ENCODE data around the gene ACSL6.

ACSL6 gene

DNA sequence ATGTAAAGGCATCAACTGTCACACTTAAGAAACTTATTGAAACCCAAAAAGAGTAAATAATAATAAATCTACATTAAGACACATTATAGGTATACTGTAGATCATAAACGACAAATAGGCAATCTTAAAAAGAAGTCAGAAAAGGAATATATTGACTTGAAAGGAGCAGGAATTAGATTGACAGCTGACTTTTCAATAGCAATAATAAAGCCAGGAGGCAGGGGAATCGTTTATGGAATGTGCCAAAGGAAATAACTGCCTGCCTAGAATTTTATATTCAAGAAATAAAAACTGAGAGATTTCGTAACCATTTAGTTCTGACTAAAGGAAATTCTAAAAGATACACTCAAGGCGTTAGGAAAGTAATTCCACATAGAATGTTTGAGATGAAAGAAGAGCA, 21.7 kb upstream of the ACSL6 start:
- no peak for DNase-seq (ENCODE audit: low read depth)

DNA sequence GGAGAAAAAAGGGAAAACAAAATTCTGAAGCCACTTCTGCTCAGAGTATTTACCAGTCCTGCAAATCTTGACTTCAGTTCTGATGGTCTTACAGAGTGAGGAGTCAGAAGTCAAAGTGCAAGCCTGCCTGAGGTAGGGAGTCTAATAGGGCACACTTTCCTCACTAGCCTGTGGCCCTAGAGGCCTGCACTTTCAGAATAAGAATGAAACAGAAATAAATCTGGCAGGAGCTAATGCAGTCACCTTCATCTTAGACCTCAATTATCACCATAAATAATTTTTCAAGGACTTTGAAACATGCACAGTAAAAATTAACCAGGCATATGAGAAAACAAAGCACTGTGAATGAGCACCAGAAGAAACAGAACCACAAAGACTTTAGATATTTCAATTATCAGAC, 20.7 kb upstream of the ACSL6 start:
- Histone ChIP-seq H3K36me3 (ENCODE audit: control insufficient read depth, insufficient read depth, low read length, severe bottlenecking) (no peaks in the 10 kb centered on the region), H3K9me3 (ENCODE audit: control insufficient read depth, low read length) (peaks cover 19% of the 10 kb centered on the region), H3K27me3 (replicated peaks; ENCODE audit: control insufficient read depth, insufficient read depth, low read length) (peaks cover 9% of the 10 kb centered on the region), H3K9ac (ENCODE audit: low read length) (no peak overlapping the region), H3K4me1 (ENCODE audit: control insufficient read depth, insufficient read depth, low read length) (no peaks in the 10 kb centered on the region), H3K4me3 (ENCODE audit: low read length) (no peak overlapping the region)
- no peak for DNase-seq (ENCODE audit: low read depth)

More for the DNA sequence above, 21.7 kb upstream of the ACSL6 start:
- Histone ChIP-seq H3K9ac (ENCODE audit: low read length) (no peak overlapping the region), H3K27me3 (replicated peaks; ENCODE audit: control insufficient read depth, insufficient read depth, low read length) (peaks cover 8% of the 10 kb centered on the region), H3K4me1 (ENCODE audit: control insufficient read depth, insufficient read depth, low read length) (no peaks in the 10 kb centered on the region), H3K4me3 (ENCODE audit: low read length) (no peak overlapping the region), H3K9me3 (ENCODE audit: control insufficient read depth, low read length) (peaks cover 19% of the 10 kb centered on the region), H3K36me3 (ENCODE audit: control insufficient read depth, insufficient read depth, low read length, severe bottlenecking) (no peaks in the 10 kb centered on the region)

DNA sequence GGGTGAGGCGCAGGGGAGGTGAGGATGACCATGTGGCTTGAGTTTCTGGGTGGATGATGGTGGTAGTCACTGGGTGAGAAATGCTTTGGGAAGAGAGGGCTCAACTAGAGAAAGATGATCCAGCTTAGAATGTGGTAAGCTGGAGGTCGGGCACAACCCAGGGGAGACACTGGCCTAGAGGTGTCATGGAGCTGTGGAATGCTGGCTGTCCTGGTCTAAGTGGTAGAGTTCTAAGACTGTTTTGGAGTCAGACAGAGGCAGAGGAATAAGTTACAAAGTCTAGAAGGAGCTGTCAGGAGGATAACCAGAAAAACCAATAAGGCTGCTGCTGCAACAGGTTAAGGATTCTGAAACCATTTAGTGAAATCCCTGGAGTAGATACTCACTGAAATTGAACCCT, 19.2 kb upstream of the ACSL6 start:
- no peak overlapping the region for H3K9ac ChIP-seq (ENCODE audit: low read length)
- no peaks in the 10 kb centered on the region for H3K4me1 ChIP-seq (ENCODE audit: control insufficient read depth, insufficient read depth, low read length)
- H3K9me3 ChIP-seq (ENCODE audit: control insufficient read depth, low read length) = peaks cover 19% of the 10 kb centered on the region
- no peak overlapping the region for H3K4me3 ChIP-seq (ENCODE audit: low read length)
- no peak for DNase-seq (ENCODE audit: low read depth)
- no peaks in the 10 kb centered on the region for H3K36me3 ChIP-seq (ENCODE audit: control insufficient read depth, insufficient read depth, low read length, severe bottlenecking)
- peaks cover 14% of the 10 kb centered on the region for H3K27me3 ChIP-seq (replicated peaks; ENCODE audit: control insufficient read depth, insufficient read depth, low read length)

DNA sequence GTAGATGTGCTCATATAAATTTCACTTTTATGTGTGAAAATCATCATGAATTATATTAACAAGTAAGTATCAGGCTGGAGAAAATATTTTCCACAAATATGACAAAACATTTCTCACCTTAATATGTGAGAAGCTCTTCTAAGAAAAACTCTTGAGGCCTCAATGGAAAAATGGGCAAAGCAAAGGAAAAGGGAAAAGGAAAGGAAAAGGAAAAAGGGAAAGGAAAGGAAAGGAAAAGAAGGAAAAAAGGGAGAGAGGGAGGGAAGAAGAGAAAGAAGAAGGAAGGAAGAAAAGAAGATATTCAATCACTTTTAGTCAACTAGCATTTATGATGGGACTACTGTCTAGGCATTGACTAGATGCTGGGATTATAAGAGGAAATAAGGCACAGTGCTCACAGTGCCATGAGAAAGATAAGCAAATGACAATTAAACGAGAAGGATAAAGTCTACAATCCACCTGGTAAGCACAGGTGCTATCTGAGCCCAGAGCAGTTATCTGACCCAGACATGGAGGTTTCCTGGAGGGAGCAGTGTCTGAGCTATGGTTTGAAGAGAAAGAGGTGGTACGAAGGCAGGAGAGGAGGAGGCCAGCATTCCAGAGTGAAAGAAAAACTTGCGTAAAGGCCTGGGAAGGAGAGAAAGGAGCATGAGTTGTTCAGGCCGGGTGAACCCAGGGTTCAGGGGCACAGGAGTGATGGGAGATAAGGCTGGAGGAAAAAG, 18.3 kb upstream of the ACSL6 start:
- Histone ChIP-seq H3K9ac (ENCODE audit: low read length) (no peak overlapping the region), H3K27me3 (replicated peaks; ENCODE audit: control insufficient read depth, insufficient read depth, low read length) (peaks cover 22% of the 10 kb centered on the region), H3K4me1 (ENCODE audit: control insufficient read depth, insufficient read depth, low read length) (no peaks in the 10 kb centered on the region), H3K36me3 (ENCODE audit: control insufficient read depth, insufficient read depth, low read length, severe bottlenecking) (no peaks in the 10 kb centered on the region), H3K9me3 (ENCODE audit: control insufficient read depth, low read length) (peaks cover 19% of the 10 kb centered on the region), H3K4me3 (ENCODE audit: low read length) (no peak overlapping the region)
- DNase-seq (ENCODE audit: low read depth) = no peak

DNA sequence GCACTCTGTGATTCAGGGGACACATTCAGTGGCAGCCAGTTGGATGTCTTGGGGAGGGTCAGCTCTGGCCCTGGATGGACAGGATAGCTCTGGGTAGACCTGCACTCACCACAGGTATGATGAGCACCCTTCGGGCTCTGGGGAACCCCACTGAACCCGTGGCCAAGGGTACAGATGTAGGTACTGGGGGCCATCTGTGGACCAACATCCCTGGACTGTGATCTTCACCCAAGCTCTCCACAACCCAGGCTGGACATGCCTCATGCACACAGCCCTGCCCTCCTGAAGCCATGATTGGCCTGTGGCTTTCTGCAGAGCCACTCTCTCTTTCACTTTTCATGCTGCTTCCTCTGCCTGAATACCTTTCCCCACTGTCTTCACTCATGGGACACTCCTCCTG, 15.6 kb upstream of the ACSL6 start:
- Histone ChIP-seq H3K36me3 (ENCODE audit: control insufficient read depth, insufficient read depth, low read length, severe bottlenecking) (no peaks in the 10 kb centered on the region), H3K4me1 (ENCODE audit: control insufficient read depth, insufficient read depth, low read length) (no peaks in the 10 kb centered on the region)
- DNase-seq (ENCODE audit: low read depth) = no peak

DNA sequence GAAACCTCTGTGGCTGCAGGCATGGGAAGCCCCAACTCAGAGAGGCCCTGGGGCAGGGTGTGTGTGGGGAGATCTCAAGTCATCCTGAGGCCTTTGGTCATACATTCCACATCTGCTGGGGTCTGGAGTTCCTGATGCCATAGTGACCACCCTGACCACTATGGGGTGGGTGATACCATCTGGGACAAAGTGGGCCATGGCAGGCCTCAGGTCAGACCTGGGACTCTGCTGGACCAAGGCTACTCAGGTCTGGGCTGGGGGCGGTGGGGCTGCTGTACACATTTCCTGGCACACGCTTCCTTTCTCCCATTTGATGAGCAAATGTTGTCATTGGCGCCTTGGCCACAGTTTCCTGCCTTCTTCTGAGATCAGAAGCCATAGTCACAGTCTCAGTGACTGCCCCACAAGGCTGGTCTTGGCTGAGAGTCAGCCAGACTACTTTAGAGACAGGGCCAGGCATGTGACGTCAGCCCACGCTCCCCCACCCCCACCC, 15.1 kb upstream of the ACSL6 start:
- H3K4me1 ChIP-seq (ENCODE audit: control insufficient read depth, insufficient read depth, low read length) = no peaks in the 10 kb centered on the region
- H3K27me3 ChIP-seq (replicated peaks; ENCODE audit: control insufficient read depth, insufficient read depth, low read length) = peaks cover 28% of the 10 kb centered on the region
- no peak overlapping the region for H3K4me3 ChIP-seq (ENCODE audit: low read length)
- no peaks in the 10 kb centered on the region for H3K36me3 ChIP-seq (ENCODE audit: control insufficient read depth, insufficient read depth, low read length, severe bottlenecking)
- no peaks in the 10 kb centered on the region for H3K9me3 ChIP-seq (ENCODE audit: control insufficient read depth, low read length)
- no peak for DNase-seq (ENCODE audit: low read depth)
- no peak overlapping the region for H3K9ac ChIP-seq (ENCODE audit: low read length)

More for the DNA sequence above, 15.6 kb upstream of the ACSL6 start:
- Histone ChIP-seq H3K9ac (ENCODE audit: low read length) (no peak overlapping the region), H3K27me3 (replicated peaks; ENCODE audit: control insufficient read depth, insufficient read depth, low read length) (peaks cover 28% of the 10 kb centered on the region), H3K9me3 (ENCODE audit: control insufficient read depth, low read length) (peaks cover under 1% of the 10 kb centered on the region), H3K4me3 (ENCODE audit: low read length) (no peak overlapping the region)

DNA sequence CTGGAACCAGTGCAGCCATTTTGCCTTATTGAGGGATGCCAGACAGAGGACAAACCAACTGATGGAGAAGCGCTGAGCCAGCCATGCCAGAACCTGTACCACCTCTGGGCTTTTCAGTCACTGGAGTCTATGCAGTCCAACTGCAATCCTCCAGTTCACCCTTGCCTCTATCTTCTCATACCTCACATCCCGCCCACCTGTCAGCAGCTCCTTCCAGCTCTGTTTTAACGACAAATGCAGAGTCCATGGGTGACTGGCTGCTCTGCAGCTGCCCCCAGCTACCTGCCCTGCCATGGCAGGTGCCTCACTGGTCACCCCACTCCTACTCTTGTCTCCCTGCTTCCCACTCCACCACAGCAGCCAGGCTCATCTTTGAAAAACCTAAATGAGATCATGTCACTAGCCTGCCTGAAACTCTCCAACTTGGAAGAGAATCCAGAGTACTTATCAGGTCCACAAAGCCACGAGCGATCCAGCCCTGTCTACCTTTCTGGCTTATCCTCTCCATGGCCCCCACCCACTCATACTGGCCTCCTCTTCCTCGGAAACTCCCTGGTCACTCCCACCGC, 14.0 kb upstream of the ACSL6 start:
- Histone ChIP-seq H3K4me3 (ENCODE audit: low read length) (no peak overlapping the region), H3K36me3 (ENCODE audit: control insufficient read depth, insufficient read depth, low read length, severe bottlenecking) (no peaks in the 10 kb centered on the region), H3K27me3 (replicated peaks; ENCODE audit: control insufficient read depth, insufficient read depth, low read length) (peaks cover 28% of the 10 kb centered on the region), H3K4me1 (ENCODE audit: control insufficient read depth, insufficient read depth, low read length) (no peaks in the 10 kb centered on the region), H3K9ac (ENCODE audit: low read length) (no peak overlapping the region), H3K9me3 (ENCODE audit: control insufficient read depth, low read length) (no peaks in the 10 kb centered on the region)
- DNase-seq (ENCODE audit: low read depth) = no peak

DNA sequence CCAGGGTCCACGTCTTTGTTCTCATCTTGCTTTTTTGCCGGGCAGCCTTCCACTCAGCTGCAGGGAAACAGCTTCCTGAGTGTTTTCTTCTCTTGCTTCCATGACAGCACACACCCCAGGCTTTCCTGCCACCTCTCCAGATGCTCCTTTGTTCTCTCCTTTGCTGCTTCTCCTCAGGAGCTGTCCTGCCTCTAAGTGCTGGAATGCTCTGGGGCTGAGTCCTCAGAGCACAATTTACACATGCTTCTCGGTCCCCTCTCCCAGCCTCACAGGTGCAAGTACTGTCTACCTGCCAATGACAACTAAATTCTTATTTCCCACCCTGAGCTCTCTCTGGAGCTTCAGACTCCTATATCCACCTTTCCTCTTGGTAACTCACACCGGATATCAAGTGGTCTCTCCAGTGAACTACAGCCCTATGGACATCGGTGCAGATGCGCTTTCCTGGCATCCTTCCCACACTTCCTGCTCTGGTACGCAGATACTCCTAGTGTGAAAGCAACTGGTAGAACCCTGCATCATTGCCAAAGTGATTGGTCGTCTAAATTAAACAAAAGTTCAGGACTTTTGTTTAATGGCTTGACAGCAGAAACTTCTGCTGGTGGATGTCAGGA, 13.4 kb upstream of the ACSL6 start:
- Histone ChIP-seq H3K36me3 (ENCODE audit: control insufficient read depth, insufficient read depth, low read length, severe bottlenecking) (no peaks in the 10 kb centered on the region), H3K4me1 (ENCODE audit: control insufficient read depth, insufficient read depth, low read length) (no peaks in the 10 kb centered on the region), H3K27me3 (replicated peaks; ENCODE audit: control insufficient read depth, insufficient read depth, low read length) (peaks cover 23% of the 10 kb centered on the region), H3K9me3 (ENCODE audit: control insufficient read depth, low read length) (no peaks in the 10 kb centered on the region), H3K9ac (ENCODE audit: low read length) (no peak overlapping the region), H3K4me3 (ENCODE audit: low read length) (no peak overlapping the region)
- no peak for DNase-seq (ENCODE audit: low read depth)

DNA sequence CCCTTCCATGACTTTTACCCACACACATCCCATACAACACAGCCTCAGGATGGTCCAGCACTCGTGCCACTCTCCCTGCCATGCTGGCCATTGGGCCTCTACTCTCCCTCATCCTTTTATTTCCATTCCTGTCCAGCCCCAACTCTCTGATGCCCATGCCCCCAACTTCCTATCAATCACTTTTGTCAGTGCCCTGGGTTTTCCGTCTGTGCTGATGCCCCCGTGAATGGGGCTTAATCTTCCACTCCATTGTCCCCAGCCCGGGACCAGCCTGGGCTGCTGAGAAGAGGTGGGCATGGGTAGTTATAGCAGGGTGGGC, 12.6 kb upstream of the ACSL6 start:
- Histone ChIP-seq H3K27me3 (replicated peaks; ENCODE audit: control insufficient read depth, insufficient read depth, low read length) (peaks cover 25% of the 10 kb centered on the region), H3K4me3 (ENCODE audit: low read length) (no peak overlapping the region), H3K36me3 (ENCODE audit: control insufficient read depth, insufficient read depth, low read length, severe bottlenecking) (no peaks in the 10 kb centered on the region), H3K9me3 (ENCODE audit: control insufficient read depth, low read length) (no peaks in the 10 kb centered on the region), H3K9ac (ENCODE audit: low read length) (no peak overlapping the region), H3K4me1 (ENCODE audit: control insufficient read depth, insufficient read depth, low read length) (no peaks in the 10 kb centered on the region)
- no peak for DNase-seq (ENCODE audit: low read depth)

DNA sequence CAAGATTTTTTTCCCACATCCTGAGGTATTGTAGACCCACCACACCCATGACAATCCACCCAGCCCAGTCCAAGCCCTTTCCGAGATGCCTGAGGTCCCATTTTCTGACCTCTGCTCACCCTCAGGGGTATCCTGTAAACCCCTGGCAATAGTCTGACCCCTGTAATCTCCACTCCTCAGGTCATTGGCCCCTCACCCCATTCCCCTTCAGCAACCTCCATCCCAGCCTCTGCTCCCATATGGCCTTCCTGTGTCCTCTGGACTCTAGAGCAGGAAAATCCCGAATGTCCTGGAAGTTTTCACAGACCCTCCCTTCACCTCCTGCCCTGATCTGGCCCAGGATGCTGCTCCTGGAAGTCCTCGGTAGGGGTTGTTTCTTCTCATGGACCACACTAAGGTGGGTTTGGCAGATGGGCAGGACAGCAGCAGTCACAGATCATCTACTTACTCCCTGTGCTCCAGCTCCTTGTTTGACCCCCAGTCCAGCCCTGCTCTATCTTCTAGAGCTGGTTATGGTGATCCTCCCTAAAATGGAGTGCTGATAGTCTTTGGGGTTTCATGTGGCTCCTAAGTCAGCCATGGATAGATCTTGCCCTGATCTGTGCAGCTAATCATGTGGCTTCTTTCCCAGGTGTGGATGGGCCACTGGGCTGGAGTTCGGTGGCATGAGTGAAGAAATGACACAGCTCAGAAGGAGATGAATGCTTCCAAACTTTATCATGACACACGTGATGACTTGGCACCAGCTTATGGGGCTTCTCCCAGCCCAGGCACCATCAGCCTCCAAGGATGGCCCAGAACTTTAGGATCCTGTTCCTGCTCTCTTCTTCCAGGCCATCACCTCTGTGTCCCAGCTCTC, 12.0 kb upstream of the ACSL6 start:
- Histone ChIP-seq H3K4me3 (ENCODE audit: low read length) (no peak overlapping the region), H3K9ac (ENCODE audit: low read length) (no peak overlapping the region), H3K9me3 (ENCODE audit: control insufficient read depth, low read length) (no peaks in the 10 kb centered on the region), H3K36me3 (ENCODE audit: control insufficient read depth, insufficient read depth, low read length, severe bottlenecking) (no peaks in the 10 kb centered on the region), H3K27me3 (replicated peaks; ENCODE audit: control insufficient read depth, insufficient read depth, low read length) (peaks cover 25% of the 10 kb centered on the region), H3K4me1 (ENCODE audit: control insufficient read depth, insufficient read depth, low read length) (no peaks in the 10 kb centered on the region)
- no peak for DNase-seq (ENCODE audit: low read depth)

DNA sequence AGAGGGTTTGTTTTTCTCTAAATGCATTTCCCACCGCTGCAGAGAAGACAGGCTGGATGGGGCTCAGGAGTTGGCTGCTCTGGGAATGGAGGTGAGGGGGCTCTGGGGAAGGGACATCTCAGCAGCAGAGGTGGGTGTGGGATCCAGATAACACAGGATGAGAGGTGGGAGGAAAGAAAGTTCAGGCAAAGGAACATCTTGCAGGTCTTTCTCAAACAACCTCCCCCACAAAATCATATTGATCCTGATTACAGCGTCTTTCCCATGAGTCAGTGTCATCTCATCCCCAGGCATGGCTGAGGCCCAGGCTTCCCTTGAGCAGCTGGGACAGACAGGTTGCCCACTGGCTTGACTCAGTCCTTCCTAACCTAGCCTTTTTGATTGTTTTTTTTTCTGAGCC, 11.3 kb upstream of the ACSL6 start:
- DNase-seq (ENCODE audit: low read depth) = no peak
- no peaks in the 10 kb centered on the region for H3K36me3 ChIP-seq (ENCODE audit: control insufficient read depth, insufficient read depth, low read length, severe bottlenecking)

More for the DNA sequence above, 11.3 kb upstream of the ACSL6 start:
- Histone ChIP-seq H3K27me3 (replicated peaks; ENCODE audit: control insufficient read depth, insufficient read depth, low read length) (peaks cover 27% of the 10 kb centered on the region), H3K4me1 (ENCODE audit: control insufficient read depth, insufficient read depth, low read length) (no peaks in the 10 kb centered on the region), H3K4me3 (ENCODE audit: low read length) (no peak overlapping the region), H3K9me3 (ENCODE audit: control insufficient read depth, low read length) (no peaks in the 10 kb centered on the region), H3K9ac (ENCODE audit: low read length) (no peak overlapping the region)
